Measurements from ENCODE around the gene HEBP1.
A peak's percentile ranks its signal among the peaks of the same experiment; 100 is the strongest.
"Not testable (repeated sequence)": the region's sequence is repeated elsewhere in the genome, so short reads cannot be mapped to it uniquely, and the experiment has no call there.

HEBP1 gene, protein sequence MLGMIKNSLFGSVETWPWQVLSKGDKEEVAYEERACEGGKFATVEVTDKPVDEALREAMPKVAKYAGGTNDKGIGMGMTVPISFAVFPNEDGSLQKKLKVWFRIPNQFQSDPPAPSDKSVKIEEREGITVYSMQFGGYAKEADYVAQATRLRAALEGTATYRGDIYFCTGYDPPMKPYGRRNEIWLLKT
- total RNA-seq: 6.4 to 41.9 (median 18.6) reads per million in 17 experiments

DNA sequence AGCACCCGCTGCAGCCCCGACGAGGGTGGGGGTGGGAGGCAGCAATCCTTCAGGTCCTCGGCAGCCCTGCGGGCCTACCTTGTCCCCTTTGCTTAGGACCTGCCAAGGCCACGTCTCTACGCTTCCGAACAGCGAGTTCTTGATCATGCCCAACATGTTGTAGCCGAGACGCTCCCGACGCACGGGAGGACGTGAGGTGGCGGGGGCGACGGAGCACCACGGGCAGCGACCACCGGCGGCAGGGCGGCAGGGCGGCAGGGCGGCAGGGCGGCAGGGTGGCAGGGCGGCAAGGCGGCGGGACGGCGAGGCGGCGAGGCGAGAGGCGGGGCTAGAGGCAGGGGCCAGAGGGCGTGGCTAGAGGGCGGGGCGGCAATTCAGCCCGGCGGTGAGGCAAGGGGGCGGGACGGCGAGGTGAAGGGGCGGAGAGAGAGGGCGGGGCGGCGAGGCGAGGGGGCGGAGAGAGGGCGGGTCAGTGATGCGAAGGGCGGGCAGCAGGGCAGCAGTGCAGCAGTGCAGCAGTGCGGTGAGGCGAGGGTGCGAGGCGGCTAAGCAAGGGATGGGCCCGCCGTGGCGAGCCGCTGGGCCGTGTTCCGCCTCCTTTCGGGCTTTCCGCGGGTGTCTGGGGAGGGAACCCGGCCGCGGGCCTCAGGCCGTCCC lies at the start of gene HEBP1:
Gene HEBP1 (minus strand): TSS at position 307 of the 657 bp plus-strand sequence. CDS start 151 bp downstream, at position 156.
- DNase-seq: peak; percentile 94 to 99 (median 97)

DNA sequence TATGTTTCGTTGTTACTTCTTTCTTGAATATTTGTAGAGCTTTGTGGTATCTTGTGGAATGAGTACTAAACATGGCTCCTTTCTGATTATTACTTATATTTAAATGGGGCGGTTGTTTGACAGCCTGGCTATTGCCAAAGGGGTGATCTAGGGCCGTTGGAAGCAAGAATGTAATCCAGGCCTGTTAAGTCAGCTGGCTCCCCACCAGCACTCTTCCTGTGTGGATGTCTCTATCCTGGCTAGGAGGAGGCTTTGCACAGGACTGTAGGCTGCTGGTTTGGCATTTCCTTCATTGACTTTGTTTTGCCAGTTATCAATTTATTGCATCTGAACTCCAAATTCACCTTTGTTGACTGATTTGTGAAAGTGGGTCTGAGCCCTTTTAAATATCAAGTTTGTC lies 49.8 kb upstream of the HEBP1 start:
- DNase-seq: no peak

DNA sequence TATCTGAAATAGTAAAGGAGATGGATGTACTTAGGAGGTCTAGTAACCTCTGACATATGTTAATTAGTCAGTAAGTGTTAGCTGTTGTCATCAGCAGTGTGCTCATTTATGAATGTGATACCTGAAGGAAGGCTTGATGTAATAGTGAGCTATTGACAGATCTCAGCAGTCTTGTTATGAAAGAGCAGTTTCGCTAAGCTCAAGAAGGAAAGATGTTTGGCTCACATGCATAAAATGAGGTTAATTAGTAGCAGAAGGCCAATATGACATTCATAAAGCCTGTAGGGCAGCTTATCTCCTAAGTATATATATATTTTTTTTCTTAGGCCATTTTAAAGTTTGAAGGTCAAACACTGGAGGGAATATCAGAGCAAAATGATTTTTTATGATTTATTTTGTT lies 46.9 kb upstream of the HEBP1 start:
- DNase-seq: no peak

DNA sequence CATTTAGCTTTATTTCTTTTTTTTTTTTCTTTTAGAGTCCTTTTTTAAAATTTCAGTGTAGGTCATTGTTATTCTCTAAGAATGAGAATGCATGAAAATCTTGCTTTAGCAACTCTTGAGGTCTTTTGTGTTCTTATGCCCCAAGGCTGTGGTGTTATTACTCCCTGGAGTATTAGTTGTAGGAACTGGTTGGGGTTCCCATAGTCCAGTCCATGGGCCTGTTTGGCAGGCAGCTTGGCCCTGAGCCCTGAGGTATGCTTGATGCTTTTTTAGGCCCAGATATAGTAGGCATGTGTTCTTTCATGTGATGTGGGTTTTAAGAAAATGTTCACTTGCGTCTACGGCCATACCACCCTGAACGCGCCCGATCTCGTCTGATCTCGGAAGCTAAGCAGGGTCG lies 45.8 kb upstream of the HEBP1 start:
- DNase-seq: no peak

DNA sequence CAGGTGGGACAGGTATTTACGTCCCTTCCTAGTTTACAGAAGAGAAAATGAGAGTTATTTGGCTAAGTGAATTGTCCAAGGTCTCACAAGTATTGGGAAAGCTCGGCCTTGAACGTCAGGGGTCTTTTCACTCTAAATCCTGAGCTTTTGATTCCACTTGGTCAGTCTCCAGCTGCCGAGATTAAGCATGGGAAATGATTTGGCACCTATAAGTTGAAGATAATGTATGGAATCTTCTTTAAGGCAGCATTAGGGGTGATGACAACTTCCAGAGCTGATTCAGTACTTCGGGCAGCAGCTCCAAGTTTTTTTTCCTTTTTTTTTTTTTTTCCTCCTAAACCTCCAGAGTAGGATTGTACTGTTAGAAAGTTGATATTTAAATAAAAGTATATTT lies 44.8 kb upstream of the HEBP1 start:
- no peak for DNase-seq

DNA sequence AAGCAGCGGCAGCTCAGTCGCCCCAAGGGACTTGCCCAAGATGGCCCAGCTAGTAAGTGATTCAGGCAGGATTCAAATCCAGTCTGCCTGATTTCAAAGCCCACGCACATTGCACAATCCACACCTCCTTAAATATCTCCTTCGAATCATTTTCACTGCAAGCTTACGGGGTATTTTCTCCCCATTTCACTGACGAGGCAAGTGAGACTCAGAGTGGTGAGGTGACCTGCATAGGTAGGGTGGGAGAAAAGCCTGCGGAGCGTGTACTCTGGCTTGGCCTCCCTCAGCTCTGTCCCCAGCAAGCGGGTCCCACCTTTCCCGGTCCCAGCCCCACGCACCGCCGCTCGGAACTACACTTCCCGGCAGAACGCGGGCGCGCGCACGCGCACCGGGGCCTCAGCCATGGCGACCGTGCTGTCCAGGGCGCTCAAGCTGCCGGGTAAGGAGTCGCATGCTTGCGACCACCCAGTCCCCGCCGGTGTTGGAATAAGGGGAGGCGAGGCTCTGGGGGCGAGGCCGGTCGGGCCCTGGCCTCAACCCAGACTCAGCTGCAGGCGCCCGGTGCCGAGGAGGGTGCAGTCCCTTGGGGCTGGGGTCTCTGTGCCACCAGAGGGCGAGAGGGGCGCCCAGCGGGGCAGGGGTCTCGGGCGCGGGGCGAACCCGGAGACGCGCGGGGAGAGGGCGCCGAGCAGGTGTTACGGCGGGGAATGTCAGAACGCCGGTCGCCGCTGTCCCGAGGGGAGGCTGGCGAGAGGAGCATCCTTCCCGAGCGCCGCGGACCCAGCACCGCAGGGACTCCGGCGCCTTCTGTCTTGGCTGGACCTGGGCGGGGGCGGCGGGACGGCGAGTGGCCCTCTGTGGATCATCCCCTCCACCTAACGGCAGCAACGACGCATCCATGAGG lies 44.2 kb upstream of the HEBP1 start, which contains the start of gene FAM234B:
Gene FAM234B (plus strand): TSS at position 380 of the 904 bp plus-strand sequence. CDS start 23 bp downstream, at position 403.
- peak; percentile 74 to 91 (median 84) for DNase-seq

DNA sequence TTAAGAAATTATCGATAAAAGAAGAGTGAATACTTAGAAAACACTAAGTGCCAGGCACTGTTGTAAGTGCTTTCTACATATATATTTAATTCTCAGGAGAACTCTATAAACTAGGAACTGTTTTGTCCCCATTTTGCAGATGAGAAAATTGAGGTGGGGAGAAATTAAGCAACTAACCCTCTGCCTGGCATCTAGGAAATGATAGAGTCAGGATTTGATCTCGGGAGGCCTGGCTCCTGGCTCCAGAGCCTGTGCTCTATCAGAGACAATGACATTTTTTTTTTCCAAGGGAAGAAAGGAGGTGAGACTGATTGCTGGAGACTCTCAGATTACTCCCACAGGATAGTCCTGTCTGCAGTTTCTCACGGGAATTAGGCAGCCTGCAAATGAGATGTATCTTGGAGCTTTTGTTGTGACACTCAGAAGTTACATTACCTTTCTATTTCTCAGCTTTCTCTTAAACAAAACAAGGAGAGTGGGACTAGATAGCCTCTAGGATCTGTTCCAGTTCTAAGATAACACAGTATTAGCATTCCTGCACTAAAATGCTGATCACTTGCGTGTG lies 42.7 kb upstream of the HEBP1 start:
- DNase-seq: no peak

DNA sequence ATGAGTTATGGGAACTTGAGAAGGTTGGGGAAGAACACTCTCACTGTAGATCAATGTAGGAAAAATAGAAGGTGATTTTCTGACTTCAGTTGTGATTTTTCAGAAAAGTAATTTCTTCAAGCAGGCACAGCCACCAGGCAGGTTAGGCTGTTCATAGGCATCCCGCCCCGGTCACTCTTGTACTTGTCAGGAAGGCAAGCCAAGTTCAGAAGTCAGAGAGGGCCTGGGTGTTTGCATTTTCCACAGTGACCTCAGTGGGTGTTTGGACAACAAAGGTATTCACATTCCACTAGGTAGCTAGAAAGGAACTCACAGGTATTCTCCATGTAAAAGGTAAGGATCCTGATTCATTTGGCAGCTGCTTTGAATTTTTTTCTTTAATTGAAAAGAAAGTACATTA lies 41.2 kb upstream of the HEBP1 start:
- DNase-seq: no peak

DNA sequence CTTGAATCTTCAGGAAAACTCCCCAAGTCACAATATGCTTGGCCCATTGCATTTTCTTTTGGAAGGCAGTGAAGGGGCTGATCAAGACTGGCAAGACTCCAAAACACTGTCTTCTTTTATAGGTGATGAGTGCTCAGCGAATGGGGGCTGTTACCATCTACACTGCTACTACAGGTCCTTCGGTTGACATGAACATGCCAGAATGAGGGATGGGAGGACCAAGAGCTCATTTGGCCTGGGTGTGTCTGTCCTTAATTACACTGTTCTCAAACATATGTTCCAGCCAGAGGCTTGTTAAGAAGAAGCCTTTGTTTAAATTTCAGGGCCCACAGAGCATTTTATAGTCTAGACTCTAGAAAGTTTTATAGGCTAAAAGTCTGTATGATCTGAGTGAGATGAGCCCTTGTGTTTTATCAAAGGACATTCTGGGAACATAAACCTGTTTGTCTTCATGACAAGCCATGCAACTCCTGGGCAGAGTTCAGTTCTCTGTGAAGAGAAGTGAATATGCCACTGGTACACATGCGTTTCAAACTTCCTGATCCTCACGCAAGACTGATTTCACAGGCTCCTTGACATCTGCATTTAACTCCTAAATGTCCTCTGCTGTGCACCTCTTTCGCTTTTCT lies 39.4 kb upstream of the HEBP1 start:
- peak in 3 of 4 experiments; percentile 15 to 36 (median 22) for DNase-seq

DNA sequence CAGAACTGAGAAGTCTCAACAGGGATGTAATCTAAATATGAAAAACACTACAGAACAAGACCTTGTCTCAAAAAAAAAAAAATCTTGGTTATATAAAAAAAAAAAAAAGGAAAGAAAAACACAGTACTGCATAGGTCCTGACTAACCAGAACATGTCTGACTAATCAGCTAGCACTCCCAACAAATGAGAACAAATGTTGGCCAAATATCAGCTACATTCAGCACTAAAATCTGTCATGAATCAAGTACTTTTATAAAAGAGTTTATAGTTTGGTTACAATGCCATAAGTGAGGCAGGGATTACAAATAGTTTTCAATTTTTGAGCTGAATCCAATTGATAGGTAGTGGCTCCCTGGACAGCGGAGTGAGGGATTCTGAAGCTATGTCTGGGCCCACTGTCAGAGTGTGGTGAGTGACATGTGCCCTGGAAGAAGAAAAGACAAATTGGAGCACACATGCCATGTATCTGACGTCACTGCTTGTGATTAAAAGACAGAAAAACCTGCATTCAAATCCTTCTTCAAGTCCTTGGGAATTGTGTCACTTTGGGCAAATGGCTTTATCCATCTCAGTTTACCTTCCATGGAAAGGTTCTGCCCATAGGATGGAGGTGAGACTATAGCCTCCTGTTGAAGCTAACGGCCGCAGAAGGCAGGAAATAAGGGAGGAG lies 38.6 kb upstream of the HEBP1 start:
- DNase-seq: no peak

DNA sequence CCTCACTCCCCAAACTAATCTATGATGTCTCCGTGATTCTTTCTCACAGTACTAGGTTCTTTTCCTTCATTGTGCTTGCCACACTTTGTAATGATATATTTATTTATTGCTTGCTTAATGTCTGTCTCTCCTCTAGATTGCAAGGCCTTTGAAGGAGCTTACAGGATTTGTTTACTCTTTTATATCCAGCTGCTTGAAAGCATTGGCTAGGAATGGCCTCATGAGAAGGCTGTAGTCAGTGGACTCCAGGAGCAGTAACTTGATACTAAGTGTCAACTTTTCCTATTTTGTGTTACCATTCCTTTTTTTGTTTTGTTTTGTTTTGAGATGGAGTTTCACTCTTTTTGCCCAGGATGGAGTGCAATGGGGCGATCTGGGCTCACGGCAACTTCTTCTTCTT lies 36.8 kb upstream of the HEBP1 start:
- DNase-seq: no peak

DNA sequence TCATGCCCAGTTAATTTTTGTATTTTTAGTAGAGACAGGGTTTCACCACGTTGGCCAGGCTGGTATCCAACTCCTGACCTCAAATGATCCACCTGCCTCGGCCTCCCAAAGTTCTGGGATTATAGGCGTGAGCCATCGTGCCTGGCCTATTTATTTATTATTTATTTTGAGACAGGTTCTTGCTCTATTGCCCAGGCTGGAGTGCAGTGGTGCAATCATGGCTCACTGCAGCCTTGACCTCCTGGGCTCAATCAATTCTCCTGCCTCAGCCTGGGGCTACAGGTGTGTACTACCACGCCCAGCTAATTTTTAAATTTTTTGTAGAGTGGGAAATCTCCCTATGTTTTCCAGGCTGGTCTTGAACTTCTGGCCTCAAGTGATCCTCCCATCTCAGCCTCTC lies 35.3 kb upstream of the HEBP1 start:
- not testable (repeated sequence) for DNase-seq

DNA sequence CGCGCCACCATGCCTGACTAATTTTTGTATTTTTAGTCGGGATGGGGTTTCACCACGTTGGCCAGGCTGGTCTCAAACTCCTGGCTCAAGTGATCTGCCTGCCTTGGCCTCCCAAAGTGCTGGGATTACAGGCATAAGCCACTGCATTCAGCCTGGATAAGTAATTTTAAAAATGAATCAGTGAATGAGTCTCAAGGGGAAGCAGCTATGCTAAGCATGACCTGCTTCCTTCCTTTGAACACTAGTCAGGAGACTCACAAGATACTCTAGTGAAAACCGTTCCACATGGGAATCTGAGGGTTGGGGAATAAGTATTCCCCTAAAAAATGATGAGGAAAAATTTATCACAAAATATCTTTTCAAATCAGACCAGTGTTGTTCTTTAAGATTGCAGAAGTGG lies 33.4 kb upstream of the HEBP1 start:
- peak in 2 of 4 experiments; percentile 22 to 29 for DNase-seq

DNA sequence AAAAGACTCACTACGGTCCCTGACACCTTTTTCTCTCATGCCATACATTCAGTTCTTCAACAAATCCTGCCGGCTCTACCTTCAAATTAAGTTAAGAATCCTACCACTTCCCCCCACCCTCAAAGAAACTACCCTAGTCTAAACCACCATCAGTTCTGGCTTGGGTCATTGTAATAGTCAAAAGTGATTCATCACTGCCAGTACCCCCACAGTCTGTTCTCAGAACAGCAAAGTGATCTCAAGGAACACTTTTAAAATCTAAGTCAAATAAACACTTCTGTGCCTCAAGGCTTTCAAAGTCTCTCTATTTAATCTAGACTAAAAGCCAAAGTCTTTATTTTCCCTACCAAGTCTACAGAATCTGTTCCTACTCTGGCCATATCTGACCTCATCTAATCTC lies 32.1 kb upstream of the HEBP1 start:
- no peak for DNase-seq

DNA sequence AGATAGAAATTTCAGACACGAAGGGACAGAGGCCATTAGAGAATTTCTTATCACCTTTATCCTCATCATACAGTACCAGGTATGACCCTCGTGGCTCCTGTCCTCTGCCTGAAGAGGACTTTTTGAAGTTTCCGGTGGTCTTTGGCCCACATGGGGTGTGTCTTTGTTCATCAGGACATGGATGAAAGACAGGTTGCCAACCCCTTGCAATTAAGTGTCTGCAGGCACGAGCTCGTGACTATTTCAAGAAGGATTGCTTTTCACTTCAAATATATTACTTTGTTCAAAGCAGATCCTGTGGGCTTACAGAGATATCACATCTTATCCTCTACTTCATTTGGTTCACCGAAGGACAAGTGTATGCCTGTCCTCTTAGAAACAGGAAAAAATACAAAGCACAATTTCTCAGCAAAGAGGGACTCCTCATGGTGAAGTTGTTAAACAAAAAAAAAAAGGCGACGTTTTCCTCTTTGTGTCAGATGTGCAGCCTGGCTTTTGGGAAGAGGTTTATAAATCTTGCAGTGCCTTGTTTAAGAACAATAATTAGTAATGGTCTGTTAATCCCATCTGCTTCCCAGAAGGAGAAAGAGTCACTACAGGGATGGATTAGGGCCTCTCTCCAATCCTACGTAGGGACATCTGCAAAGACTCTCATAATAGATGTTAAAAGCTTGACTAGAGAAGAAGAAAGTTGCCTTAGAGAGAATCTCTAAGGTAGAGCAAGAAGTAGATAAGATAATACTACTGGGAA lies 30.7 kb upstream of the HEBP1 start:
- DNase-seq: no peak

DNA sequence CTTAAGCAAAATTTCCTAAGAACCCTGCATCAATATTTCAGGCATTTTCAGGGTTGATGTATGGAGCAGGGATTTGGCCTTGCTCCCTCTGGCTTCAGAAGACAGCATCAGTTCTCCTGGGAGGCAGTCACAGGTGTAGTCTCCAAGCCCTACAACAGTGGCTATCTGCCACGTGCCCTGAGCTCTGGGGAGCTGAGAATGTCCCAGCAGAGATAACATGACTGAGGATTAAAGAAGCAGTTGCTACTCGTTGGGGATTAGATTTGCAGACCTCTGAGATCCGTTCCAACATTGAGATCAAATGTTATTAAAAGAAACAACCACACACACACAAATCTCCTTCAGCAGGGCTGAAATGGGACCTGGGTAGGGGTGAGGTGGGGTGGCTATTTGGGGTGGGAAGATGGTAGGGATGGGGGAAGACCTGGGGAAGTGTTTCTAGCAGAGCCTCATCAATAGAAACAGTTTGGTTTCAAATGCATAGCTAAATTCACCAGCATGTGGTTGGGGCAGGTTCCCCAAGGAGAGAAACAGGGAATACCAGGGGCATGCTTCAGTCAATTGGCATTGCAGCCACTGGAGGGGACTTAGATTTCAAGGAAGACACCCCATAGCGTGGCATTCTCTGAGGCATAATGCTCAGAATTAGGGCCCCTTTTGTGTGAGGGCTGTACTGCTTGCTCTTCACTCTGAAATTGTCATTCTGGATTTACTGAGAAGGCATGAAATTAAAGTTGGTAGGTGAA lies 28.9 kb upstream of the HEBP1 start:
- no peak for DNase-seq

DNA sequence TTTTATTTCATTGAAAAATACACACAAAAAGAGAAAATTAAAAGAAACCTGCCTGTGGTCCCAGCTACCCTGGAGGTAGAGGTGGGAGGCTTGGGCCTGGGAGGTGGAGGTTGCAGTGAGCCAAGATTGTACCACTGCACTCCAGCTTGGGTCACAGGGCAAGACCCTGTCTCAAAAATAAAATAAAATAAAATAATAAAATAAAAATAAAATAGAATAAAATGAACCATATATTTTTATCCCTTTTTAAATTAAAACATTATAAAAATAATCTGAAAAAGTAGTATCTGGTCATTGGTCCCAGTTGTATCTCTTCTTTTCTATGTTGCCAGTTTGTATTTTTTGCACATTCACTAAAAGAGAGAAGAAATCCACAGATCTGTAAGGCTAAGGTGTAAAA lies 27.4 kb upstream of the HEBP1 start:
- DNase-seq: no peak

DNA sequence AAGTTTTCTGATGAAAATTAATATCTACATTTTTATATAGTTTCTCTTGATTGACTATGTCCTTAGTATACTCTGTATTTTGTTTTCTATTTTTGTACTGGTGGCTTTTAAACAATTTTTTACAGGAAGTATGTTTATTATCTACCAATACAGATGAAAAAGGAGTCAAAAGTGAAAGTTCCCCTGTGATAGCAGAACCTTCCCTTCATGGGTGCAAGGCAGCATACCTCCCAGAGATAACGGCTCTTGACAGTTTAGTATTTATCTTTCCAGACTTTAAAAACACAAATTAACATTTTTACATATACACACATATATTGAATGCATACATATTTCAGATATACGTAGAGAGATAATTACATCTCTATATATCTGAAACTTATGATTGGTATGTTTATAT lies 27.0 kb upstream of the HEBP1 start:
- DNase-seq: no peak

DNA sequence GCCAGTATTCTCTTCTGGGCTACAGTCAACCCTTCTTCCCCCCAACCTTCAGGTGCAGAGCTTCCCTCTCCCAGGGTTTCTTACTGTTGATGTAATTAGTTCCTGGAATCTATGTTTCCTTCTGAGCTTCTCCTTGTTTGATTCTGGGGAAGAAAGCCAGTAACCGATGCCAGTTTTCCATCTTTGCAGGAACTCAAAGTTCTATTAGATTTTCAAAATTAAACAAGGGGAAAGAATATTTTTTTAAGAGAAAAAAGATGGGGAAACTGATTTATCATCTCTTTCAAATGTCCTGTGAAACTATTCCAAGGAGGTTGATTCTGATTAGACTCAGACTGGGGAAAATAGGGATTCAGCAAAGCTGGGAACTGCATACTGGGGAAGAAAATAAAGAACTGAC lies 26.2 kb upstream of the HEBP1 start:
- no peak for DNase-seq

DNA sequence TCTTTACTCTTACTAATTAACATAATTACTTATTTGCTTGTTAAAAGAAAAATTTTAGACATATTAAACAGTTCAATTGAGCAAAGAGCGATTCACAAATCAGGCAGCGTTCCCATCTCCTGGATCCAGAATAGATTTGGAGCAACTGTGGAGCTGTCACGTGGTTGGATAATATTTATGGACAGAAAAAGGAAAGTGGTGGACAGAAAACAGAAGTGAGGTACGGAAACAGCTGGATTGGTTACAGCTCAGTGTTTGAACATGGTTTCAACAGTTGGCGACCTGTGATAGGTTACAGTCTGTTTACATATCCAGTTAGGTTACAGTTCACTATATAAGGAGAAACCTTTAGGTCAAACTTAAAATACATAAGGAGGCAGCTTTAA lies 24.5 kb upstream of the HEBP1 start:
- peak in 3 of 4 experiments; percentile 17 to 57 (median 47) for DNase-seq
